ENCODE data around the gene DAPP1. TPM values are rescaled to one million over a fixed set of nuclear protein-coding genes. Genes with fewer than 3 reads are reported as not detected.

The DAPP1 gene
- total and polyA plus RNA-seq, 2 of the 8 experiments (the other 6 are each of a cell fraction or from before 2014, with no cell fraction given) = not detected

GRCh38 chr4:99855678-99856077, 39.1 kb downstream of the DAPP1 start (continued):
- TF ChIP-seq SRF (IDR thresholded peaks at IDR 0.05; ENCODE audit: low read depth, low read length) = no peak

All from H1 (cell line).